Measurements from ENCODE around the gene RNF113B.

Gene RNF113B

DNA sequence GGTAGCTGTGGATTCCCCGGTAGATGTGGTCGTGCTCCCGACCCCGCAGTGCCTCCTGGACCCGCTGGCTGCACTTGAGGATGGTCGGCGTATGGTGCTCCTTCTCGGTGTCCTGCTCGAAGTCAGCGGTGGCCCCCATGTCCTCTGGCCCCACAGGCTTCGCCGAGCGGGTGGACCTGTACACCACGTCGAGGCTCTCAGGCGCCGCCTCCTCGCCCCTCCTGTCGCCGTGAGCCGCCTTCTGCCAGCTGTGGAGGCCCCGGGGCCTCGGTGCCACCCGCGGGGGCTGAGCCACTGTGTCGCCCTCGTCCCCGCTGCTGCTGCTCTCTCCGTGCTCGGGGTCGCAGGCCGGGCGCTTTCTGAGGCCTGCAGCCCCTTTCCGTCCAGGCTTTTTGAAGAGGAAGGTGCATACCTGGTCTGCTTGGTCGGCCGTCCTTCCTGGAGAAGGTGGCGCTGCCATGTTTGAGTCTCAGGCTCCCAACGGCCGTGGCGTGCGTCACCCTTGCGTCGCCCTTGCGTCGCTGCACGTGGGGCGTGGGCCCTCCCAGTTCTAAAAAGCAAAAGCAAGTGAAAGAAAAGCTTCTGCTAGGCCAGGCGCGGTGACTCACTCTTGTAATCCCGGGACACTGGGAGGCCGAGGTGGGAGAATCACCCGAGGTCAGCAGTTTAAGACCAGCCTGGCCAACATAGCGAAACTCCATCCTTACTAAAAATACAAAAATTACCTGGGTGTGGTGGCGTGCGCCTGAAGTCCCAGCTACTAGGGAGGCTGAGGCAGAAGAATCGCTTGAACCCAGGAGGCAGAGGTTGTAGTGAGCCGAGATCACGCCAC is at the start of gene RNF113B:
Gene RNF113B, minus strand, starts transcription at position 493 of the 832 bp plus-strand sequence. Its CDS starts 33 bp downstream, at position 460.
- DNase-seq, result no peak

DNA sequence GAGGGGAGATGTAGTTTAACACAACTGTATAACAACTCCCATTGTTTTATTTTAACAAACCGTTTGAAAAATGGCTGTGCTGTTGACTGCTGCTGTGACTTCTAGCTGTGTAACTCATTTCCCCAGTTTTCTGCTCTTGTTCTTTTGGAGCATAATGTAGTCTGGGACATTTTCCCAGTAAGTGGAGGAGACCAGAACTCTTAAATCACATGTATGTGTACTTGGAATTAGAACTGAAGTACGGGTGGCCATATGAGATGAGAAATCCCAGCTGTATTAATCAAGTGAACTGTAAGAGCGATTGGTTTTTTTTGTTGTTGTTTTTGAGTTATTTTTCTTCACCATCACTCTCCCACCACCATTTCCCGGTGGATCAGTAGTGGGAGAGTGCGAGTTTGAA is 49.4 kb upstream of the RNF113B start:
- no peak for DNase-seq

DNA sequence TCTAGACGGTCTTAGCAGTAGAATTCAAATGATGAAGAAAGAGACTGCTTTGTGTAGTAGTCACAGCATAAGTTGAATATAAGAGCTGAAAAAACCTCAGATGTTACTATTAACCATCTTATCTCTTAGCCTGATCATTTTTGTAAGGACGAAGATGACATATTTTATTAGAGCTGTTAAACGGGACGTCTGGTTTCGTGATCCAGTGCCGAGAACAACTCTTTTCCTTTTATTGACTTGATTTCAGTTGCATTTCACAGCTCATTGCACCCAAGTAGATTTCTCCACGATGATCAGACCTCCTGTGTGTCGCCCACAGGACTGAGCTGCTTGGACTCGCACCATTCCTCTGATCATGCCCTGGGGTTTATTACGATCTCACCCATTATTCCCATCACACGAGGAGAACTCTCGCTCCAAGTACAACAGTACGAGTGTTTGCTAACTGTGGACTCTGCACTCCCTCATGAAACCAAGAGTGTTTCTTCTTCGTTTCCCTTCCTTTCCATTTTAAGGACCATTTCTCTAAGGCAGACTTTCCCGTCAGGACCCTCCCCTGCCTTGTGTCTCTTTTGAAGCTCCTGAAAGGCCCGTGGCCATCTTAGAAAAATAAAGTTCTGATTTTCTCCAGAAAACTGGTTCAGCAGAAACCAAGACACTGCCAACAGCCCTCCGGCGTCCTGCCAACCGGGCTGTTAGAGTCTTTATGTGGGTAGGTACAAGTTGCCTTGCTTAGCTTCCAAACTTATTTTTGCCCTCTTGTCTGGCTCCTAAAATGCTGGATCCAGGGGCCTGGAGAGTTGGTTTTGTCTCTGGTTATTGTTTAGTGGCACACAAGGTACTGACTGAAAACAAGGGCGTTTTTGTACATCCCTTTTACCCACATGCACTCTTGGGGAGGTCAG is 48.2 kb upstream of the RNF113B start:
- DNase-seq, result no peak

DNA sequence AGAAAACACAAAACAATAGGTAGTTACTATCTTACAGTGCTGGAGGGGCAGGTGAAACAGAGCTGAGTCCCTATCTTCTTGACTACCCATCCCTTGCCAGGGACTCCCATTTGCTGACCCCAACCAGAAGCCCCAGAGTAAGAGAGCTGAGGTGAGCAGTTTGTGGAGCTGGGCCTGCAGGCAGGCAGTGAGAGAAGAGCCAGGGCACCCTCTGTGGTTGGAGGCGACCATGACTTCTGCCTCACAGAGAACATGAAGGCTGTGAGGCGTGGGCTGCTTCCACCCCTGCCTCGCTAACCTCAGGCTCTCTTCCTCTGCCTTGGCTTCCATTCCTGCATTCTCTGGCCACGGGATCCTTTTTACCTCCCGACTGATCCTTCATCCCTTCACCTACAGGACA is 47.5 kb upstream of the RNF113B start:
- DNase-seq, result no peak

DNA sequence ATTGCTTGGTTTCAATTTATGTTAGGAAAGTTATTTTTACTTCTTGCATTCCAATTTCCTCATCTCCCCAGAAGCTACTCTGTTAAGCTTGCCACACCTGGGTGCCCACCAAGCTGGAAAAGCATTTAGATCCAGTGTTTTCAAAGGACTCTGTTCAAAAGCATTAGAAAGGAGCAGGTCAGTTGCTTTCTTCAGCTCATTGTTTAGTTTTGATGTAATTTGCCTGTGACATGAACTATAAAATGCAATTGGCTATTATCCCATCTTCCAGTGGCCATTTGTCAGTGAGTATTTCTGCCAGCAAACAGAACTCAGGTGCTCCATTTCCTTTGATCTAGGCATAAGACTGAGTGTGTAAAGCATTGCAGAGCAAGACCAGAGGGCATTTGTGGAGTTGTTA is 46.7 kb upstream of the RNF113B start:
- no peak for DNase-seq

DNA sequence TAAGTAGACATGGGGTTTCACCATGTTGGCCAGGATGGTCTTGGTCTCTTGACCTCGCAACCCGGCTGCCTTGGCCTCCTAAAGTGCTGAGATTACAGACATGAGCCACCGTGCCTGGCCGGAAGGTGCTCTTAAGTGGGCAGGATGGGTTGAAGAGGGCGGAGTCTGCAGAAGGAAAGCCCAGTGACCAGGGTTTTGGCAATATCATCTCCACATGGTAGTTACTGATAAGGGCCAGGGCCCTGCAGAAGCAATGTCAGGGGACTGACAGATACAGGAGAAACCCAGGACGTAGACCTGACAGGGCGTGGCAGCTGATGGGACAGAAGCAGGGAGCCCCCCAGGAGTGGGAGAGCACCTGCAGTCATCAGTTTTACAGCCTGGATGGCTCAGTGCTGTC is 45.7 kb upstream of the RNF113B start:
- DNase-seq, result no peak

DNA sequence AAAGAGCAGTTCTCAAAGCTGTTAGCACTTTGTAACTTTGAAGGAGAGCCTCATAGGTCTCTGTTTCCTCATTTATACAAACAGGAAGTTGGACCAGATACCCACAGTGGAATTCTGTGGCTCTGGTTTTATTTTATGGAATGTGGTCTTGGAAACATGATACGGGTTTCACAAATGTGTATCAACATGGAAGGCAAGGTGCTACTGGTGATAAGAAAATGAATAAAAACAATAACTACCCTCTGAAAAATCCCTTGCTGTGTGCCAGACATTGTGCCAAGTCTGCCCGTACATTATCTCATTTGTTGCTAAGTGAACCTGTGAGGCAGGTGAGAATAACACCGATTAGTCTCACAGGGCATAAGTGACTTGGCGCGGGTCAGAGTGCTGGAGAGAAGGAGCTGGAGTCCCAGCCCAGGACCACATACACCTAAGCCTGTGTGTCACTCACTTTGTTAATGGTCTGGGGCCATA is 45.0 kb upstream of the RNF113B start:
- no peak for DNase-seq

DNA sequence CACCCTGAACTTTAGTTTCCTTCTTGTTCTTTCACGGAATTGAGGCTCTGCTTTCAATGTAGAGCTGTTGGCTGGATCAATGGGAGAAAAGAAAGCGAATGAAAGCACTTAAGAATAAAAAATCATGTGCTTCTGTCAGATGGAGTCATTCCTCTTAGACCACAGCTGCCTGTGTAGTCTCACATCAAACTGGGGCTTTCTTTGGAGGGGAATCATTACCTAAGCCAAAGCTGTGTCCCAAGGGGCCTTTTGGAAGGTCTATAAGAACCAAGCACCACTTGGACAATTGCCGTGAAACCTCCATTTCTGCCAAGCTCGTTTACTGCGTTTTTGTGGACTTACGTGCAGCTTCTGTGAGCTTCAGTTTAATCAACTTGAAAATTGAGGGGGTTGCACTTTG is 44.2 kb upstream of the RNF113B start:
- DNase-seq, result no peak

DNA sequence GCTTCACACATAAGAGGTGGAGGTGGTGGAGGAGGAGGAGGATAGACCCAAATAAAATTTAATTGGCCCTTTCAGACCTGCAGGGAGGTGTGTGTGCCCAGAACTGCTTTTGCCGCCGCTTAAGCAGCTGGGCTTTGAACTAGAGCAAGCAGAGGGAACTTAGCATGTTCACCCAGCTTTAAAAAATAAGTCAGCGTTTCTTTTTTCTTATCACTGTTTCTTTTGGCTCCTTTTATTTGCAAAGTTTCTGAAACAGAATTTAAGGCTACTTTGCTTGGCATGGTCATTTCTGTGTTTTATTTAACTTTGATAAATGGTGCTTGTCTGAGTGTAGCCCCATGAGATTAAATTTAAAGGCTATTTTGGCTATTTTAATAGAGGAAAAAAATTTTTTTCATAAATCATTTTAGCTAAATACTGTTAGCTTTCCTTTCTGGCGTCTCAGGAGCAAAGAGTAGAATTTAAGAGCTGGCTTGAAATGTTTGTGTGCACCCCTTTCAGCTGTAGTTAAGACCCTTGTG is 43.3 kb upstream of the RNF113B start:
- no peak for DNase-seq

DNA sequence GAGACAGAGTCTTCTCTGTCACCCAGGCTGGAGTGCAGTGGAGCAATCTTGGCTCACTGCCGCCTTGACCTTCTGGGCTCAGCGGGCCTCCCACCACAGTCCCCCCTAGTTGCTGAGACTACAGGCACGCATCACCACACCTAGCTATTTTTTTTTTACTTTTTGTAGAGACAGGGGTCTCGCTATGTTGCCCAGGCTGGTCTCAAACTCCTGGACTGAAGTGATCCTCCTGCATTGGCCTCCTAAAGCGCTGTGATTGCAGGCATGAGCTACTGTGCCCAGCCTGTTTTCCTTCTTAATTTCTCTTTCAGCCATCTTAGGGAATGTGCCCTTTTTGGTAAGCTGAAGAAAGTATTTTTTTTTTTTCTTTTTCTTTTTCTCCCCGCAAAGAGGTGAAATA is 42.6 kb upstream of the RNF113B start:
- DNase-seq, result no peak

DNA sequence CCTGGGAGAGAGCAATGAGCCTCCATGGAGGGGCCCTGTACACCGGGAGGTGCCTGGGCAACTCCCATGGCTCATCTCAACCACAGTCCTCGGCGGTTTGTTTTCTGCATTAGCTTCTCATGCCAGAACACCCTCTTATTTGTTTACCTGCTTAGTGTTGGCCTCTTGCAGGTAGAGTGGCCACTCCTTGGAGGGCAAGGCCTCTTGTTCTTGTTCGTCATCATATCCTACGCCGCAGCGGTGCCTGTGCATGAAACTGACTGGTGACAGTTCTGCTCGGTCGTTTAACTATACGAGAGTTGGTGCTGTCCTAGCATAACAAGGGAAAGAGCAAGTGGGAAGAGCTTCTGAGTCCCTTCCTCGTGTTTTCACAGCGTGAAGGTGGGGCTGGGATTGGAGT is 40.5 kb upstream of the RNF113B start:
- DNase-seq, result no peak

DNA sequence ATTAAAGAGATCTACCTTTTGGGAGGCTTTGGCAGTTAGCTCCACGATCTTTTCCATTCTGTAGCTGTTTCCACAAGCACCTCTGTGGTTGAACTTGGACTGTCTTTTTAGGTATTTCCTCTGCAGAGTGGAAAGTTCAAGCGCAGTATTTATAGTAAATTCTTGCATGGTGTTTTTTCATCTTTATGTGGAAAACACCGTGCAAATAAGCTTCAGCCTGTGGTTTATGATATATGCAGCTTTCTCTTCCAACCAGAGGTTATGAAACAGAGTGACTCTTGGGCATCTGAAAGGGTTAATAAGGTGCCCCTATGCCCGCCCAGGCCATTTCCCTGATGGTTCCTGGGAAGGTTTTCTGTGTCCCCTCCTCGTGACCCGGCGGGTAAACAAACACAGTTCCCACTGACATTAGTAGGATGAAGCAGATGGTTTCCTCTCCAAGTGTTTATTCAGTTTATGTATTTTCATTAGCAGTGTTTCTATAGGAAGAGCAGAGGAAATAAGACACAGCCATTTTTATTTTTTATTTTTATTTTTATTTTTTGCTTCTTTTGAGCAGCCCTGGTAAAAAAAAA is 39.7 kb upstream of the RNF113B start:
- no peak for DNase-seq

DNA sequence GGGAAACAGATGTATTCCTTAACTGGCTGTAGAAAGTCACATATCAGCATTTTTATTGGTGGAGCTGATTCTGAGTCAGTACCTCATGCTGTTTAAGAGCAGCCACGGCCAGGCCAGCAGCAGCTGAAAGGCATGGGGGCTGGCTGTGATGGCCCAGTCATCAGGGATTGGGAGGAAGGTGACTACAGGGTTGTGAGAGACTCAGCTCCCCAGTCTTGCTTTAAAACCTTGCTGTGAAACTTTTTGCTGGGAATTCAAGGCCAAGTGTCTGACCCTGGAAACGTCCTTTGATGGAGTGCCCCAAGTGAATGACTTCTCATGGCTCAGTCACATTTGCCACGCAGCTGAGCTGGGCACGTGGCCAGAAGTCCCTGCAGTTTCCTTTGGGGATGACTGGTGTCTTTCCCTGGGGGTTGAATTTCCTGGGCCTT is 39.1 kb upstream of the RNF113B start:
- no peak for DNase-seq

DNA sequence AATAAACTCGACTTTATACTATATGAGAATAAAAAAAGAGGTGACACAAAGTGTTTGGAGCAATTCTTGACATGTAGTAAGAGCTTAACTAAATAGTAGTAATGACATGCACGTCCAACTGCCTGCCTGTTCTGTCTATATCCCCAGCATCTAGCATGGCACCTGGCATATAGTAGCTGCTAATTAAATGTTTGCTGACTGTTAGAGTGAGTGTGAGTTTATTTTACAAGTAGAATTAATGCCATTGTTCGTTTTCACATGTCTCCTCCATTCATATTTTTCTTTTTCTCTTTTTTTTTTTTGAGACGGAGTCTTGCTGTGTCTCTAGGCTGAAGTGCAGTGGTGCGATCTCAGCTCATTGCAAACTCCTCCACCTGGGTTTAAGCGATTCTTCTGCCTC is 38.4 kb upstream of the RNF113B start:
- no peak for DNase-seq

DNA sequence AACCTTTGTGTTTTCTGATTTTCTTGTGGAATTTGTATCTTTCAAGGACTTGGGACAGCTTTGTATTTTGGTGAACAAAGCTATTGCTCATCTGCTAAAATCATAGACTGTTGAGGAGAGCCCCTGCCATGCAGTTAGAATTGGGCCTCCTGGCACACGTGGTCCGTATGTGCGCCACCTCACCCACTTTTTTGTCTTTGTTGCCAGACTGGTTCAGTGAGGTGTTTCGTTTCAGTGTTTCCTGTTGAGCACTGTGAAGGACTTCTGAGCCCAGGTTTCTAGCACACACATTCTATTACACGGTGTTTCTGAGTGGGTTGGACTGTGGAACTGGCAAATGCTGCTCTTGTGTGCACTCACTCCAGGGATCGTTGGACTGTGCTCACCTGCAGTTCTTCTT is 37.6 kb upstream of the RNF113B start:
- DNase-seq, result no peak

DNA sequence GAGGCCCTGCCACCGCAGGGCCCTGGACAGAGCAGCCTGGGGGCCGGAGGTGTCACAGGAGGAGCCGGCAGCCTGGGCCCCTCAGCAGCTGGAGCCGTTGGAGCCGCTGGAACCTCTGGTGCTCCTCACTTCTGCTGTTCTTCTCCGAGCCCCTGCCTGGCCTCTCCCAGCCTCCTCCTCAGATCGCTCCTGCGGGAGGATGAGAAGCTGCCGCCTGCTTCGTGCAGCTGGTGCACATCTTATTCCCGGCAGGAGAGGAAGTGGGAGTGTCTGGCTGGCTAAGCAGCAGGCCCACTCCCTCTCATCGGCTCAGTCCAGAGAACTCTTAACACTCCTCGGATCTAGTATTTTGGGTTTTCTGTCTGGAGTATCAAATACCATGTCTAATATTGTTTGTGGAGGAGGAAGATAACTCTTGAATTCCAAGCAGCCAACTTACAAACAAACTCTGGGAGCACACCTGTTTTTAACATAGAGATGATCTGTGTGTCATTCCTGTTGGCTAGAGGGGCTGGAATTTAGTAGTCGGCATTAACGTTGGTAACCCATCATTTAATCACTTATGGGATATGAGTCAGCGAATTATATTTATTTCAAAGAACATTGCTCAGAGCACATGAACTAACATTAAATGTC is 37.1 kb upstream of the RNF113B start:
- no peak for DNase-seq

DNA sequence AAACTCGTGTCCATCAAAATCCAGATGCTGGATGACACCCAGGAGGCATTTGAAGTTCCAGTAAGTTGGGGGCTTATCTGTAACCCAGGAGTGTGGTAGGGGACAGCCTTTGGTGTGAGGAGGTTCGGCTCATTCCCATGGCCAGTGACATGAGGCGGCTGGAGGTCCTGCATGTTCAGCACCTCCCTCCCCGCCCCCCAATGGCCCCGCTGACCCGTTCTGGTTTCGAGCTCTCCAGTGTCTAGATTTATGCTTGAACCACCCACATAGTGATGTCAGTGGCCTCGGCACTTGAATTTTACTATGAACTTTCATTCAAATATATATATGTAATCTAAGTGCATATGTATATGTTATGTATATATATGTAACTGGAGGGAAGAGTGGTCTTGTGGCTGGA is 36.3 kb upstream of the RNF113B start:
- no peak for DNase-seq

DNA sequence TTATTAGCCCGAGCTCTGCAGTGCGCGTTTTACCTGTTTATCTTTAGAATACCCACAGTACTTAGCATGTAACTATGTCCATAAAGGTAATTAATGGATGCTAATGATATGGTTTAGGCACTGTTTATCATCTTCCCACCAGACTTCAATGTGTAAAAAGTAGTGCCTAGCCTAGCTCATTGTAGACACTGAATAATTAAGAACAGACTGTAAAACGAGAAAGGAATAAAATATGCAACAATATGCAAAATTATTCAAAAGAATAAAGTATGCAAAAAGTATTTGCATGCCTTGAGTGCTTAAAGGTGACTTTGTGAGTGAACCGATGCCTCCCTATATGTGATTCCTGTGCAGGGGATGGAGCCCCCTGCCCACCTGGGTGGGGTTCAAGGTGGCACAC is 35.7 kb upstream of the RNF113B start:
- DNase-seq, result no peak

DNA sequence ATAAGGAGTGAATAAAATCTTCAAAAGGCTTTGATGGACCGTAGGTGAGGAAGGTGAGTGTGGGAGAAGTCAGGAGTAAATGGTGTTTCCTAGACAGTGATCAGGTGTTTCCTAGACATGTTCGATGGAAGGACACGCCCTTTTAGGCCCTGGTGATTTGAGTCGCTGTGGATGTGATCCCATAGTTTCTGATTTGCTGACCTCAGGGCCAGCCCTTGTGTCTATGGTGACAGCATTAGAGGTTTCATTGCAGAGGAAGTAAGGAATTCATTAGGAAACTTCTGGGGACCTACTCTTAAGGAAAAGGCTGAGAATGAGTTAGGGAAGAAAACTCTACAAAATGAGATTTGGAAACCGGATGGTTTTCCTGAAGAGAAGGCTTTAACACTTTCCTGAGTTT is 31.5 kb upstream of the RNF113B start:
- no peak for DNase-seq

DNA sequence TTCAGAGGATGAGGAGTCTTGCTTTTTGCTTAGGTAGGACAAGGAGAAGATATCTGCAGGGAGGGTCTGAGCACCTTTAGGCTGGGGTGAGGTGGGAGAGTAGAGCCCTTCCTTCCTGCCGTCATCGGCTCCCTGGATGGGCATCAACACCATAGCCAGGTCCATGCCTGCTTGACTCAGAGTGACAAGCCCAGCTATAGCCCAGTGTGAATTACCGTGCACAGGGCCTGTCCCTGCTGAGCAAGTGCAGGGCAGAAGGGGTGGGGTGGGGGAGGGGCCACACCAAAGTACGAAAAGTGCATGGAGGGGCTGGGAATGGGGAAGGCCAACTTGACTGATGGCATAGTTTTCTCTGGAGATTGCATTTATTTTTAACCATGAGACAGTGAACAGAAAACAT is 30.3 kb upstream of the RNF113B start:
- no peak for DNase-seq

DNA sequence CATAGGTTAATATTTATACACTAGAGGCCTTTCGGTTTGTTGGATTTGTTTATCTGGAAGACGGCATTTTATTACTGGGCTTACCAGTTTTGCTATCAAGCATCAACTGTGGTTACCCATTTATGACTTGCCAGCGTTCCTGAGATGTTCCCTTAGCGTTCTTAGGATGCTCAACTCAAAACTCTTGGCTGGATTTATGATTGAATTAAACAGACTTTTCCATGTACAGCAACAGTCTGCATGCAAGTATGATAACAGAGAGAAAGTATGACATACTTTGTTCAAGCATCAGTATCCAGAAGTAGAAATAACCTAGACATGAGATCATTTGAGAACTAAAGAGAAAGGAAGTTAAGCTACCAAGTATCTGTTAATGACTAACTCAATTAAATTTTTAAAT is 29.9 kb upstream of the RNF113B start:
- no peak for DNase-seq

DNA sequence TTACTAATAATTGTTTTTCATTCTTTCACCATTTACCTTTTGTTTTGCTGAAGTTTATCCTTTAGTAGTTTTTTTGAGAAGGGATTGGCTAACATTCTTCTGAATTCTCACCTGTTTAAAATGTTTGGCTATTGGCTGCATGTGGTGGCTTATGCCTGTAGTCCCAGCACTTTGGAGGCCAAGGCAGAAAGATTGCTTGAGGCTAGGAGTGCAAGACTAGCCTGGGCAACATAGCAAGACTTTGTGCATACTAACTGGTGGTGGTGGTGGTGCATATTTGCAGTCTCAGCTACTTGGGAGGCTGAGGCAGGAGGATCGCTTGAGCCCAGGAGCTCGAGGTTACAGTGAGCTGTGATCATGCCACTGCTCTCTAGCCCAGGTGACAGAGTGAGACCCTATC is 27.5 kb upstream of the RNF113B start:
- DNase-seq, result no peak
